ENCODE measurements around the gene MARF1.
"Not testable (repeated sequence)": the region's sequence is repeated elsewhere in the genome, so short reads cannot be mapped to it uniquely, and the experiment has no call there.

The MARF1 gene

GRCh38 chr16:15665107-15665506, 22.2 kb upstream of the MARF1 start:
- ATAC-seq (ENCODE audit: insufficient read depth, low read depth) (no peak), DNase-seq (no peak)
- Histone ChIP-seq H3K4me2 (ENCODE audit: insufficient read depth, low read length) (no peak overlapping the region), H3K9ac (ENCODE audit: low read depth, low read length) (no peak overlapping the region), H3K36me3 (ENCODE audit: insufficient read depth, low read length) (peaks cover 79% of the 10 kb centered on the region), H3K9me3 (ENCODE audit: insufficient read depth, low read length, severe bottlenecking) (no peaks in the 10 kb centered on the region), H2AFZ (ENCODE audit: low read depth, low read length) (no peak overlapping the region), H3K4me1 (ENCODE audit: insufficient read depth, low read length) (0 out of 2 replicates have a peak, but pooled peaks cover 4% of the 10 kb centered on the region), H3K27me3 (ENCODE audit: insufficient read depth, low read length, poor library complexity) (no peaks in the 10 kb centered on the region), H4K20me1 (ENCODE audit: insufficient read depth, low read length) (peaks cover 25% of the 10 kb centered on the region), H3K79me2 (ENCODE audit: insufficient read depth, low read length) (peaks cover 72% of the 10 kb centered on the region), H3K4me3 (ENCODE audit: low read depth in 1 of 2, low read length in 2 of 2) (no peak overlapping the region), H3K27ac (ENCODE audit: low read length) (no peak overlapping the region)
- TF ChIP-seq EZH2 (IDR thresholded peaks at IDR 0.05; ENCODE audit: borderline replicate concordance, low read depth, low read length, severe bottlenecking), result no peak

GRCh38 chr16:15660203-15660601, 17.2 kb upstream of the MARF1 start:
- DNase-seq (no peak), ATAC-seq (ENCODE audit: insufficient read depth, low read depth) (no peak)
- Histone ChIP-seq H3K9ac (ENCODE audit: low read depth, low read length) (no peak overlapping the region), H4K20me1 (ENCODE audit: insufficient read depth, low read length) (peaks cover 56% of the 10 kb centered on the region), H2AFZ (ENCODE audit: low read depth, low read length) (no peak overlapping the region), H3K9me3 (ENCODE audit: insufficient read depth, low read length, severe bottlenecking) (no peaks in the 10 kb centered on the region), H3K4me2 (ENCODE audit: insufficient read depth, low read length) (no peak overlapping the region), H3K4me1 (ENCODE audit: insufficient read depth, low read length) (peaks cover 11% of the 10 kb centered on the region), H3K79me2 (ENCODE audit: insufficient read depth, low read length) (peaks cover 91% of the 10 kb centered on the region), H3K4me3 (ENCODE audit: low read depth in 1 of 2, low read length in 2 of 2) (no peak overlapping the region), H3K36me3 (ENCODE audit: insufficient read depth, low read length) (peaks cover 40% of the 10 kb centered on the region), H3K27ac (ENCODE audit: low read length) (no peak overlapping the region), H3K27me3 (ENCODE audit: insufficient read depth, low read length, poor library complexity) (no peaks in the 10 kb centered on the region)
- TF ChIP-seq EZH2 (IDR thresholded peaks at IDR 0.05; ENCODE audit: borderline replicate concordance, low read depth, low read length, severe bottlenecking), result no peak
- no peak for TF ChIP-seq CTCF (IDR thresholded peaks at IDR 0.05; ENCODE audit: borderline replicate concordance, extremely low read depth, low read length, poor library complexity, severe bottlenecking)

- Histone ChIP-seq H3K27ac (ENCODE audit: low read length) (no peak overlapping the region; the same call in none of the 2 replicates), H4K20me1 (ENCODE audit: insufficient read depth, low read length) (peaks cover 60% of the 10 kb centered on the region), H3K36me3 (ENCODE audit: insufficient read depth, low read length) (peaks cover 41% of the 10 kb centered on the region), H3K9me3 (ENCODE audit: insufficient read depth, low read length, severe bottlenecking) (no peaks in the 10 kb centered on the region), H3K79me2 (ENCODE audit: insufficient read depth, low read length) (peaks cover 93% of the 10 kb centered on the region), H3K4me1 (ENCODE audit: insufficient read depth, low read length) (peaks cover 11% of the 10 kb centered on the region), H3K27me3 (ENCODE audit: insufficient read depth, low read length, poor library complexity) (no peaks in the 10 kb centered on the region), H3K4me2 (ENCODE audit: insufficient read depth, low read length) (no peak overlapping the region), H3K9ac (ENCODE audit: low read depth, low read length) (no peak overlapping the region), H3K4me3 (ENCODE audit: low read depth in 1 of 2, low read length in 2 of 2) (no peak overlapping the region), H2AFZ (ENCODE audit: low read depth, low read length) (no peak overlapping the region)
- ATAC-seq (ENCODE audit: insufficient read depth, low read depth) (no peak), DNase-seq (no peak)
- TF ChIP-seq EZH2 (IDR thresholded peaks at IDR 0.05; ENCODE audit: borderline replicate concordance, low read depth, low read length, severe bottlenecking) (no peak), CTCF (IDR thresholded peaks at IDR 0.05; ENCODE audit: borderline replicate concordance, extremely low read depth, low read length, poor library complexity, severe bottlenecking) (no peak)
Measured at GRCh38 chr16:15658556-15658955, 15.6 kb upstream of the MARF1 start.

GRCh38 chr16:15658149-15658548, 15.2 kb upstream of the MARF1 start:
- Histone ChIP-seq H4K20me1 (ENCODE audit: insufficient read depth, low read length) (peaks cover 62% of the 10 kb centered on the region), H3K36me3 (ENCODE audit: insufficient read depth, low read length) (peaks cover 39% of the 10 kb centered on the region), H3K4me1 (ENCODE audit: insufficient read depth, low read length) (peaks cover 15% of the 10 kb centered on the region), H2AFZ (ENCODE audit: low read depth, low read length) (no peak overlapping the region), H3K4me2 (ENCODE audit: insufficient read depth, low read length) (no peak overlapping the region), H3K27me3 (ENCODE audit: insufficient read depth, low read length, poor library complexity) (no peaks in the 10 kb centered on the region), H3K79me2 (ENCODE audit: insufficient read depth, low read length) (peaks cover 93% of the 10 kb centered on the region), H3K9me3 (ENCODE audit: insufficient read depth, low read length, severe bottlenecking) (no peaks in the 10 kb centered on the region), H3K27ac (ENCODE audit: low read length) (no peak overlapping the region; the same call in 1 of the 2 replicates), H3K4me3 (ENCODE audit: low read depth in 1 of 2, low read length in 2 of 2) (no peak overlapping the region), H3K9ac (ENCODE audit: low read depth, low read length) (no peak overlapping the region)
- TF ChIP-seq CTCF (IDR thresholded peaks at IDR 0.05; ENCODE audit: borderline replicate concordance, extremely low read depth, low read length, poor library complexity, severe bottlenecking), result no peak
- no peak for TF ChIP-seq EZH2 (IDR thresholded peaks at IDR 0.05; ENCODE audit: borderline replicate concordance, low read depth, low read length, severe bottlenecking)
- DNase-seq (no peak), ATAC-seq (ENCODE audit: insufficient read depth, low read depth) (0 out of 3 replicates have a peak, but pooled peaks have one; percentile 35)

GRCh38 chr16:15655561-15655960, 12.6 kb upstream of the MARF1 start:
- H4K20me1 ChIP-seq (ENCODE audit: insufficient read depth, low read length), result peaks cover 59% of the 10 kb centered on the region
- not testable (repeated sequence) for H3K27ac ChIP-seq (ENCODE audit: low read length); H3K27me3 ChIP-seq (ENCODE audit: insufficient read depth, low read length, poor library complexity); DNase-seq; H3K4me2 ChIP-seq (ENCODE audit: insufficient read depth, low read length); H3K9ac ChIP-seq (ENCODE audit: low read depth, low read length); H3K4me3 ChIP-seq (ENCODE audit: low read depth in 1 of 2, low read length in 2 of 2); H3K9me3 ChIP-seq (ENCODE audit: insufficient read depth, low read length, severe bottlenecking); H2AFZ ChIP-seq (ENCODE audit: low read depth, low read length); ATAC-seq (ENCODE audit: insufficient read depth, low read depth)
- peaks cover 94% of the 10 kb centered on the region for H3K79me2 ChIP-seq (ENCODE audit: insufficient read depth, low read length)
- peaks cover 37% of the 10 kb centered on the region for H3K4me1 ChIP-seq (ENCODE audit: insufficient read depth, low read length)
- H3K36me3 ChIP-seq (ENCODE audit: insufficient read depth, low read length), result peaks cover 34% of the 10 kb centered on the region
